GM21381 (cell line): ENCODE data around the gene LY6G5C.

ENCODE experiments used
- ATAC-seq: cut with Tn5 transposase; IDR thresholded peaks from one replicate; pipeline ENCODE4 v1.9.1; 2021; ENCODE audit warnings: mild to moderate bottlenecking, moderate library complexity; ENCODE audit not compliant: unreplicated experiment

LY6G5C gene

GRCh38 chr6:31680226-31681134 lies at the start of gene LY6G5C:
LY6G5C (minus strand) TSS chr6:31681067; CDS start chr6:31680373, 694 bp downstream.
- ATAC-seq, result no peak

GRCh38 chr6:31729979-31730630 lies 49.2 kb upstream of the LY6G5C start:
- ATAC-seq, result no peak

GRCh38 chr6:31729515-31729978 lies 48.7 kb upstream of the LY6G5C start:
- ATAC-seq, result peak; percentile 38

- ATAC-seq, result peak; percentile 8
Measured at GRCh38 chr6:31728767-31729514, 48.1 kb upstream of the LY6G5C start, which contains the start of gene DDAH2. DDAH2 (minus strand) TSS chr6:31729299; CDS start chr6:31729161, 138 bp downstream.

- no peak for ATAC-seq
Measured at GRCh38 chr6:31727717-31728671, 47.1 kb upstream of the LY6G5C start.

- ATAC-seq, result peak; percentile 53
Measured at GRCh38 chr6:31727034-31727716, 46.3 kb upstream of the LY6G5C start.

- ATAC-seq, result no peak
Measured at GRCh38 chr6:31725502-31726350, 44.9 kb upstream of the LY6G5C start.

- ATAC-seq, result no peak
Measured at GRCh38 chr6:31723980-31724691, 43.3 kb upstream of the LY6G5C start.

GRCh38 chr6:31723245-31723979 lies 42.5 kb upstream of the LY6G5C start, which contains the start of gene MPIG6B:
MPIG6B (plus strand) TSS chr6:31723373; CDS start chr6:31723384, 11 bp downstream.
- no peak for ATAC-seq

- ATAC-seq, result no peak
Measured at GRCh38 chr6:31722173-31722572, 41.3 kb upstream of the LY6G5C start.

- ATAC-seq, result no peak
Measured at GRCh38 chr6:31721351-31722020, 40.6 kb upstream of the LY6G5C start, which contains the start of gene LY6G6C. LY6G6C (minus strand) TSS chr6:31721746; CDS start chr6:31721679, 67 bp downstream.

- no peak for ATAC-seq
Measured at GRCh38 chr6:31720196-31720770, 39.4 kb upstream of the LY6G5C start.

GRCh38 chr6:31719001-31719400 lies 38.1 kb upstream of the LY6G5C start:
- no peak for ATAC-seq

GRCh38 chr6:31718265-31718664 lies 37.4 kb upstream of the LY6G5C start:
- no peak for ATAC-seq

GRCh38 chr6:31717499-31718222 lies 36.8 kb upstream of the LY6G5C start:
- no peak for ATAC-seq
